HEK293 (cell line): Measurements from ENCODE around the gene CINP.

Source experiments
- BCL11B ChIP-seq: fragments of 450-650 bp; formaldehyde crosslinking; IDR thresholded peaks from 2 replicates; pipeline ENCODE4 v1.5.1; 2016; ENCODE audit warnings: low read depth, missing biosample characterization, missing genetic modification characterization
- KLF8 ChIP-seq: fragments of 450-650 bp; formaldehyde crosslinking; IDR thresholded peaks from 2 replicates; pipeline ENCODE4 v1.5.1; 2016; ENCODE audit warnings: missing biosample characterization, missing genetic modification characterization
- SCRT1 ChIP-seq: fragments of 450-650 bp; formaldehyde crosslinking; IDR thresholded peaks from 2 replicates; pipeline ENCODE4 v1.5.1; 2016; ENCODE audit warnings: missing biosample characterization, missing genetic modification characterization, borderline replicate concordance
- ZBTB1 ChIP-seq: fragments of 450-650 bp; formaldehyde crosslinking; IDR thresholded peaks from 2 replicates; pipeline ENCODE4 v1.5.1; 2016; ENCODE audit warnings: missing biosample characterization, missing genetic modification characterization
- ZNF132 ChIP-seq: fragments of 450-650 bp; formaldehyde crosslinking; IDR thresholded peaks from 2 replicates; pipeline ENCODE4 v1.5.1; 2017; ENCODE audit warnings: missing biosample characterization, missing genetic modification characterization, borderline replicate concordance
- ZNF138 ChIP-seq: fragments of 450-650 bp; formaldehyde crosslinking; IDR thresholded peaks from 2 replicates; pipeline ENCODE4 v1.5.1; 2016; ENCODE audit warnings: missing biosample characterization, missing genetic modification characterization, borderline replicate concordance
- ZNF174 ChIP-seq: fragments of 450-650 bp; formaldehyde crosslinking; IDR thresholded peaks from 2 replicates; pipeline ENCODE4 v1.5.0; 2017; ENCODE audit warnings: missing biosample characterization, mild to moderate bottlenecking, missing genetic modification characterization
- ZNF394 ChIP-seq: fragments of 450-650 bp; formaldehyde crosslinking; IDR thresholded peaks from 2 replicates; pipeline ENCODE4 v1.5.1; 2016; ENCODE audit warnings: missing biosample characterization, missing genetic modification characterization, mild to moderate bottlenecking, moderate library complexity, borderline replicate concordance
- ZNF473 ChIP-seq: fragments of 450-650 bp; formaldehyde crosslinking; IDR thresholded peaks from 2 replicates; pipeline ENCODE4 v1.5.1; 2017; ENCODE audit warnings: missing biosample characterization, missing genetic modification characterization
- ZNF521 ChIP-seq: fragments of 450-650 bp; formaldehyde crosslinking; IDR thresholded peaks from 2 replicates; pipeline ENCODE4 v1.5.1; 2017; ENCODE audit warnings: missing biosample characterization, mild to moderate bottlenecking, missing genetic modification characterization
- ZNF544 ChIP-seq: fragments of 450-650 bp; formaldehyde crosslinking; IDR thresholded peaks from 2 replicates; pipeline ENCODE4 v1.5.0; 2017; ENCODE audit warnings: missing biosample characterization, missing genetic modification characterization
- ZNF621 ChIP-seq: fragments of 450-650 bp; formaldehyde crosslinking; IDR thresholded peaks from 2 replicates; pipeline ENCODE4 v1.5.1; 2017; ENCODE audit warnings: missing biosample characterization, missing genetic modification characterization
- ZNF768 ChIP-seq: fragments of 450-650 bp; formaldehyde crosslinking; IDR thresholded peaks from 2 replicates; pipeline ENCODE4 v1.5.1; 2018; ENCODE audit warnings: missing biosample characterization, mild to moderate bottlenecking, missing genetic modification characterization
- ZNF776 ChIP-seq: fragments of 450-650 bp; formaldehyde crosslinking; IDR thresholded peaks from 2 replicates; pipeline ENCODE4 v1.5.0; 2017; ENCODE audit warnings: missing biosample characterization, missing genetic modification characterization, borderline replicate concordance
- ZNF777 ChIP-seq: fragments of 450-650 bp; formaldehyde crosslinking; IDR thresholded peaks from 2 replicates; pipeline ENCODE4 v1.5.1; 2017; ENCODE audit warnings: missing biosample characterization, missing genetic modification characterization, borderline replicate concordance
- ZNF843 ChIP-seq: fragments of 450-650 bp; formaldehyde crosslinking; IDR thresholded peaks from 2 replicates; pipeline ENCODE4 v1.5.1; 2016; ENCODE audit warnings: missing biosample characterization, missing genetic modification characterization
- ZSCAN16 ChIP-seq: fragments of 450-650 bp; formaldehyde crosslinking; IDR thresholded peaks from 2 replicates; pipeline ENCODE4 v1.5.1; 2016; ENCODE audit warnings: missing biosample characterization, missing genetic modification characterization
- ZSCAN23 ChIP-seq: fragments of 450-650 bp; formaldehyde crosslinking; IDR thresholded peaks from 2 replicates; pipeline ENCODE4 v1.5.1; 2016; ENCODE audit warnings: missing biosample characterization, missing genetic modification characterization
- ZSCAN30 ChIP-seq: fragments of 450-650 bp; IDR thresholded peaks from 2 replicates; pipeline ENCODE4 v1.5.1; 2018; ENCODE audit warnings: missing biosample characterization, mild to moderate bottlenecking, missing genetic modification characterization, moderate library complexity
- TF ChIP-seq, protein P1 (sequence below): sonication (generic); formaldehyde crosslinking; IDR thresholded peaks from 2 replicates; pipeline ENCODE4 v1.8.1; 2022; ENCODE audit warnings: mild to moderate bottlenecking, moderate library complexity, missing genetic modification reagents
- TF ChIP-seq, protein P2 (sequence below): fragments of 450-650 bp; formaldehyde crosslinking; IDR thresholded peaks from 2 replicates; pipeline ENCODE4 v1.5.1; 2016; ENCODE audit warnings: missing biosample characterization, missing genetic modification characterization
- TF ChIP-seq, protein P3 (sequence below): IDR thresholded peaks from 2 replicates; pipeline ENCODE4 v1.6.1; 2011; ENCODE audit warnings: mild to moderate bottlenecking, low read depth, low read length, borderline replicate concordance
- TF ChIP-seq, protein P4 (sequence below): fragments of 450-650 bp; formaldehyde crosslinking; IDR thresholded peaks from 2 replicates; pipeline ENCODE4 v1.5.1; 2016; ENCODE audit warnings: missing biosample characterization, missing genetic modification characterization
- TF ChIP-seq, protein P5 (sequence below): fragments of 450-650 bp; IDR thresholded peaks from 2 replicates; pipeline ENCODE4 v1.5.1; 2018; ENCODE audit warnings: missing biosample characterization, missing genetic modification characterization
- TF ChIP-seq, protein P6 (sequence below): fragments of 450-650 bp; formaldehyde crosslinking; IDR thresholded peaks from 2 replicates; pipeline ENCODE4 v1.5.1; 2016; ENCODE audit warnings: missing biosample characterization, missing genetic modification characterization, borderline replicate concordance
- TF ChIP-seq, protein P7 (sequence below): fragments of 450-650 bp; formaldehyde crosslinking; IDR thresholded peaks from 2 replicates; pipeline ENCODE4 v1.5.1; 2016; ENCODE audit warnings: missing biosample characterization, missing genetic modification characterization, borderline replicate concordance

The CINP gene

DNA sequence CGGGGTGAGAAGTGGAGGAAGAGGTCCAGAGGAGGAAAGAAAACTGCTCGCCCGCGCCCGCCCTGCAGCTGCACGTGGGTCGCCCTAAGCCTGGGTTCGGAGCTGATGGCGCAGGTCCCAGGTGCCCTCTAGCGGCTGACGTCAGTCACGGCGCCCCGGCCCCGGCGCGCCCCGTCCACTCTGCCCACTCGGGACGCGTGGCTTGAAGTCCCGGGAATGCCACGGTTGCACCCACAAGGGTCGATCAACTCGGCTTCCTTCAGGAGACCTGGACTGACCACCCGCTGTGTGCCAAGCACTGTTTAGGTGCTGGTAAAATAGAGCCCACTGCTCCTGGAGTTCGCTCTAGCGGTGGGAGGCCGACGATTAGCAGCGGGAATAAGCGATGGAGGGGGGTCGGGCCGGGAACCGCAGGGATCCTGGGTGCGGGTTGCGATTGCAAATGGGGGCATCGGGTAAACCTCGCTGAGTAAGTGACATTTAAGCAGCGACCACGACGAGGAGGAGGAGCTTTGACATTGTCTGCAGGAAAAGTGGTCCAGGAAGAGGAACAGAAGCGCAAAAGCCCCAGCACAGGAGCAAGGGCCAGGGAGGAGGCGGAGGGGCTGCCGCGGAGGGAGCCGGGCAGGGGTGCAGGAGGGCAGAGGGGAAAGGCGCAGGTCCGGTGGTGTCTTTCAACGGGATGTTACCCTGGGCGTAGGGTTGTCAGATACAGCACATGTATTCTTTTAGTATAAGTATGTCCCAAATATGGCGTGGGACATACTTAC, 48.3 kb downstream of the CINP start (continued):
- TF ChIP-seq, protein P1, sequence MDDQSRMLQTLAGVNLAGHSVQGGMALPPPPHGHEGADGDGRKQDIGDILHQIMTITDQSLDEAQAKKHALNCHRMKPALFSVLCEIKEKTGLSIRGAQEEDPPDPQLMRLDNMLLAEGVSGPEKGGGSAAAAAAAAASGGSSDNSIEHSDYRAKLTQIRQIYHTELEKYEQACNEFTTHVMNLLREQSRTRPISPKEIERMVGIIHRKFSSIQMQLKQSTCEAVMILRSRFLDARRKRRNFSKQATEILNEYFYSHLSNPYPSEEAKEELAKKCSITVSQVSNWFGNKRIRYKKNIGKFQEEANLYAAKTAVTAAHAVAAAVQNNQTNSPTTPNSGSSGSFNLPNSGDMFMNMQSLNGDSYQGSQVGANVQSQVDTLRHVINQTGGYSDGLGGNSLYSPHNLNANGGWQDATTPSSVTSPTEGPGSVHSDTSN (CRISPR knock-in tag), result 0 out of 2 replicates have a peak, but pooled peaks have one; percentile 48
- TF ChIP-seq ZSCAN16 (tag by site-specific recombination) (no peak; the same call in 1 of the 2 replicates), ZNF521 (tag by site-specific recombination) (no peak), ZNF768 (tag by site-specific recombination) (no peak), ZNF777 (tag by site-specific recombination) (peak; percentile 88; the same call in 1 of the 2 replicates), ZBTB1 (no peak), ZNF843 (tag by site-specific recombination) (peak; percentile 62; the same call in 1 of the 2 replicates), KLF8 (peak; percentile 84; the same call in 1 of the 2 replicates), ZSCAN30 (peak; percentile 78; the same call in 1 of the 2 replicates), ZNF394 (peak; percentile 50; the same call in 1 of the 2 replicates), ZNF544 (tag by site-specific recombination) (no peak), ZNF621 (tag by site-specific recombination) (no peak), BCL11B (tag by site-specific recombination) (peak; percentile 60; the same call in 1 of the 2 replicates), SCRT1 (tag by site-specific recombination) (no peak), ZNF174 (tag by site-specific recombination) (no peak), ZSCAN23 (no peak), ZNF473 (tag by site-specific recombination) (no peak), ZNF776 (tag by site-specific recombination) (no peak), ZNF138 (tag by site-specific recombination) (no peak), ZNF132 (tag by site-specific recombination) (no peak)
- TF ChIP-seq, protein P2, sequence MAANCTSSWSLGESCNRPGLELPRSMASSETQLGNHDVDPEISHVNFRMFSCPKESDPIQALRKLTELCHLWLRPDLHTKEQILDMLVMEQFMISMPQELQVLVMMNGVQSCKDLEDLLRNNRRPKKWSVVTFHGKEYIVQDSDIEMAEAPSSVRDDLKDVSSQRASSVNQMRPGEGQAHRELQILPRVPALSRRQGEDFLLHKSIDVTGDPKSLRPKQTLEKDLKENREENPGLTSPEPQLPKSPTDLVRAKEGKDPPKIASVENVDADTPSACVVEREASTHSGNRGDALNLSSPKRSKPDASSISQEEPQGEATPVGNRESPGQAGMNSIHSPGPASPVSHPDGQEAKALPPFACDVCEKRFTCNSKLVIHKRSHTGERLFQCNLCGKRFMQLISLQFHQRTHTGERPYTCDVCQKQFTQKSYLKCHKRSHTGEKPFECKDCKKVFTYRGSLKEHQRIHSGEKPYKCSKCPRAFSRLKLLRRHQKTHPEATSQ (tag by site-specific recombination), result no peak
- TF ChIP-seq, protein P3, sequence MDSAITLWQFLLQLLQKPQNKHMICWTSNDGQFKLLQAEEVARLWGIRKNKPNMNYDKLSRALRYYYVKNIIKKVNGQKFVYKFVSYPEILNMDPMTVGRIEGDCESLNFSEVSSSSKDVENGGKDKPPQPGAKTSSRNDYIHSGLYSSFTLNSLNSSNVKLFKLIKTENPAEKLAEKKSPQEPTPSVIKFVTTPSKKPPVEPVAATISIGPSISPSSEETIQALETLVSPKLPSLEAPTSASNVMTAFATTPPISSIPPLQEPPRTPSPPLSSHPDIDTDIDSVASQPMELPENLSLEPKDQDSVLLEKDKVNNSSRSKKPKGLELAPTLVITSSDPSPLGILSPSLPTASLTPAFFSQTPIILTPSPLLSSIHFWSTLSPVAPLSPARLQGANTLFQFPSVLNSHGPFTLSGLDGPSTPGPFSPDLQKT, result no peak
- TF ChIP-seq, protein P4, sequence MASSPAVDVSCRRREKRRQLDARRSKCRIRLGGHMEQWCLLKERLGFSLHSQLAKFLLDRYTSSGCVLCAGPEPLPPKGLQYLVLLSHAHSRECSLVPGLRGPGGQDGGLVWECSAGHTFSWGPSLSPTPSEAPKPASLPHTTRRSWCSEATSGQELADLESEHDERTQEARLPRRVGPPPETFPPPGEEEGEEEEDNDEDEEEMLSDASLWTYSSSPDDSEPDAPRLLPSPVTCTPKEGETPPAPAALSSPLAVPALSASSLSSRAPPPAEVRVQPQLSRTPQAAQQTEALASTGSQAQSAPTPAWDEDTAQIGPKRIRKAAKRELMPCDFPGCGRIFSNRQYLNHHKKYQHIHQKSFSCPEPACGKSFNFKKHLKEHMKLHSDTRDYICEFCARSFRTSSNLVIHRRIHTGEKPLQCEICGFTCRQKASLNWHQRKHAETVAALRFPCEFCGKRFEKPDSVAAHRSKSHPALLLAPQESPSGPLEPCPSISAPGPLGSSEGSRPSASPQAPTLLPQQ (tag by site-specific recombination), result peak; percentile 78
- TF ChIP-seq, protein P5, sequence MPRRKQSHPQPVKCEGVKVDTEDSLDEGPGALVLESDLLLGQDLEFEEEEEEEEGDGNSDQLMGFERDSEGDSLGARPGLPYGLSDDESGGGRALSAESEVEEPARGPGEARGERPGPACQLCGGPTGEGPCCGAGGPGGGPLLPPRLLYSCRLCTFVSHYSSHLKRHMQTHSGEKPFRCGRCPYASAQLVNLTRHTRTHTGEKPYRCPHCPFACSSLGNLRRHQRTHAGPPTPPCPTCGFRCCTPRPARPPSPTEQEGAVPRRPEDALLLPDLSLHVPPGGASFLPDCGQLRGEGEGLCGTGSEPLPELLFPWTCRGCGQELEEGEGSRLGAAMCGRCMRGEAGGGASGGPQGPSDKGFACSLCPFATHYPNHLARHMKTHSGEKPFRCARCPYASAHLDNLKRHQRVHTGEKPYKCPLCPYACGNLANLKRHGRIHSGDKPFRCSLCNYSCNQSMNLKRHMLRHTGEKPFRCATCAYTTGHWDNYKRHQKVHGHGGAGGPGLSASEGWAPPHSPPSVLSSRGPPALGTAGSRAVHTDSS, result no peak
- TF ChIP-seq, protein P6, sequence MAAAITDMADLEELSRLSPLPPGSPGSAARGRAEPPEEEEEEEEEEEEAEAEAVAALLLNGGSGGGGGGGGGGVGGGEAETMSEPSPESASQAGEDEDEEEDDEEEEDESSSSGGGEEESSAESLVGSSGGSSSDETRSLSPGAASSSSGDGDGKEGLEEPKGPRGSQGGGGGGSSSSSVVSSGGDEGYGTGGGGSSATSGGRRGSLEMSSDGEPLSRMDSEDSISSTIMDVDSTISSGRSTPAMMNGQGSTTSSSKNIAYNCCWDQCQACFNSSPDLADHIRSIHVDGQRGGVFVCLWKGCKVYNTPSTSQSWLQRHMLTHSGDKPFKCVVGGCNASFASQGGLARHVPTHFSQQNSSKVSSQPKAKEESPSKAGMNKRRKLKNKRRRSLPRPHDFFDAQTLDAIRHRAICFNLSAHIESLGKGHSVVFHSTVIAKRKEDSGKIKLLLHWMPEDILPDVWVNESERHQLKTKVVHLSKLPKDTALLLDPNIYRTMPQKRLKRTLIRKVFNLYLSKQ (tag by site-specific recombination), result no peak
- TF ChIP-seq, protein P7, sequence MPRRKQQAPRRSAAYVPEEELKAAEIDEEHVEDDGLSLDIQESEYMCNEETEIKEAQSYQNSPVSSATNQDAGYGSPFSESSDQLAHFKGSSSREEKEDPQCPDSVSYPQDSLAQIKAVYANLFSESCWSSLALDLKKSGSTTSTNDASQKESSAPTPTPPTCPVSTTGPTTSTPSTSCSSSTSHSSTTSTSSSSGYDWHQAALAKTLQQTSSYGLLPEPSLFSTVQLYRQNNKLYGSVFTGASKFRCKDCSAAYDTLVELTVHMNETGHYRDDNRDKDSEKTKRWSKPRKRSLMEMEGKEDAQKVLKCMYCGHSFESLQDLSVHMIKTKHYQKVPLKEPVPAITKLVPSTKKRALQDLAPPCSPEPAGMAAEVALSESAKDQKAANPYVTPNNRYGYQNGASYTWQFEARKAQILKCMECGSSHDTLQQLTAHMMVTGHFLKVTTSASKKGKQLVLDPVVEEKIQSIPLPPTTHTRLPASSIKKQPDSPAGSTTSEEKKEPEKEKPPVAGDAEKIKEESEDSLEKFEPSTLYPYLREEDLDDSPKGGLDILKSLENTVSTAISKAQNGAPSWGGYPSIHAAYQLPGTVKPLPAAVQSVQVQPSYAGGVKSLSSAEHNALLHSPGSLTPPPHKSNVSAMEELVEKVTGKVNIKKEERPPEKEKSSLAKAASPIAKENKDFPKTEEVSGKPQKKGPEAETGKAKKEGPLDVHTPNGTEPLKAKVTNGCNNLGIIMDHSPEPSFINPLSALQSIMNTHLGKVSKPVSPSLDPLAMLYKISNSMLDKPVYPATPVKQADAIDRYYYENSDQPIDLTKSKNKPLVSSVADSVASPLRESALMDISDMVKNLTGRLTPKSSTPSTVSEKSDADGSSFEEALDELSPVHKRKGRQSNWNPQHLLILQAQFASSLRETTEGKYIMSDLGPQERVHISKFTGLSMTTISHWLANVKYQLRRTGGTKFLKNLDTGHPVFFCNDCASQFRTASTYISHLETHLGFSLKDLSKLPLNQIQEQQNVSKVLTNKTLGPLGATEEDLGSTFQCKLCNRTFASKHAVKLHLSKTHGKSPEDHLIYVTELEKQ (tag by site-specific recombination), result peak; percentile 62; the same call in 1 of the 2 replicates
